NCI-H446 (cell line): ENCODE data around the gene NUDT8.
"Not testable (repeated sequence)": the region's sequence is repeated elsewhere in the genome, so short reads cannot be mapped to it uniquely, and the experiment has no call there.

Source experiments
- DNase-seq, 2 experiments: peaks; one replicate each; lab custom pipeline; 2025; lab: John Stamatoyannopoulos, UW

Gene NUDT8

DNA sequence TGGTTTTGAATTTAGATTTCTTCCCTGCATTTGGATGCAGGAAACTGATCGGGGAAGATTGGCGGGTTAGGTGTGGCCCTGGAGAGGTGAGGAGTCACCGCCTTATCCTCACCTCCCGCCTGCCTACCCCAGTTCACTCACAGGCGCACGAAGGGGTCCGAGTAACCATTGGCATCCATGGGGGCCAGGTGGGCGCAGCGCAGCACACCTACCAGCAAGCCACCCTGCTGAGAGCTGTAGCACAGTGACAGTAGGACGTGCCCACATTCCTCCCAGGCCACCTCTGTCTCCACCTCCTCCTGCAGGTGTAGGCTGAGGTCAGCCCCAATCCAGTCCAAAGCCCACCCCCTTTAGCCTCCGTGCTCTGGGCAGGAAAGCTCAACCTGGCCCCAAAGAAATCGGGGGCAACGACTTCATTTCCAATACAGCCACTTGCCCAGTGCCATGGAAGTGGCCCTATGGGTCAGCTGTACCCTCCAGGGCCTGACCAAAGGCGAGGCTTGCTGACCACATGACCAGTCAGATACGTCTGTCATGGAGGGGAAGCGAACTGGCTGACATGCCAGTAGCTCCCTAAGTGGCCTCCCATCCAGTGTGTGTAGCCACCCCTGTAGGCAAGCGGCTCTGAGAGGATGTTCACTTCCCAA is 16.3 kb downstream of the NUDT8 start:
- DNase-seq = no peak

DNA sequence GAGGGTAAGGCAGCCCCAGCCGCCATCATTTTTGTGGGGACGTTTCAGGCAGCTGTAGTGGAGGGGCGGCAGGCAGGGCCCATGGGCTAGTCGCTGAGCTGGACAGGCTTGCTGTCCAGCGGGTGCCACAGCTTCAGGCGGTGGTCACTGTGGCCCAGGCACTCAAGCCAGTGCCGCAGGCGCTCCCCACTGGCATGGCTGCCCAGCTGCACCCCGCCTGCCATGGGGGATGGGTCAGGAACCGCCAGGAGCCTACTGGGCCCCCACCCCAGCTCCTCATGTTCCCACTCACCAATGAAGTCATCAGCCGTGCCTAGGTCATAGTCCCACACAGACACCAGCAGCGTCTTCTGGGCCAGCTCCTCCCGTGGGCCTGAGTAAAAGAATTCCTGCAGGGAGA is 17.0 kb downstream of the NUDT8 start:
- DNase-seq = no peak

DNA sequence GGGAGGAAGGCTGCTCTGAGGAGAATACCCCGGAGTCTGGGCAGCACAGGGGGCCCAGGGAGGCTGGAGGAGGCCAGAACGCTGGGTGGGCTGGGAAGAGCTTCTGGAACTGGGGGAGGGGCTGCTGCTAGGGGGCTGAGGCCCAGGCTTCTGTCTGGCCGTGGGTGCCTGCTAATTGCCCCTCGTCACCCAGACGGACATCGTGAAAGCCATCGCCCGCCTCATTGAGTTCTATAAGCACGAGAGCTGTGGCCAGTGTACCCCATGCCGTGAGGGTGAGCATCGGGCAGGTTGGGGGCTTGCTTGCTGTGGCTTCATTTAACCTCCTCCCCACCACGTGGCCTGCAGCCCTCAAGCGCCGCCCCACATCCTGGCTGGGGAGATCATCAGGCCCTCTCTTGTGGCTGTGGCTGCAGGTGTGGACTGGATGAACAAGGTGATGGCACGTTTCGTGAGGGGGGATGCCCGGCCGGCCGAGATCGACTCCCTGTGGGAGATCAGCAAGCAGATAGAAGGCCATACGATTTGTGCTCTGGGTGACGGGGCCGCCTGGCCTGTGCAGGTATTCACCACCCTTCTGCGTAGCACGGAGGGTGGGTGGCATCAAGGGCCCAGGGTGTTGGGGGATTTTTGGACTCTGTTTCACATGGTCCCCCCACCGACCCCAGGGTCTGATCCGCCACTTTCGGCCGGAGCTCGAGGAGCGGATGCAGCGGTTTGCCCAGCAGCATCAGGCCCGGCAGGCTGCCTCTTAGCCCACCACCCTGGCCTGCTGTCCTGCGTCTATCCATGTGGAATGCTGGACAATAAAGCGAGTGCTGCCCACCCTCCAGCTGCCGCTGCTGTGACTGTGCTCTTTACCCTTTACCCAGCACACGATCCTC is 17.8 kb downstream of the NUDT8 start:
- no peak for DNase-seq

DNA sequence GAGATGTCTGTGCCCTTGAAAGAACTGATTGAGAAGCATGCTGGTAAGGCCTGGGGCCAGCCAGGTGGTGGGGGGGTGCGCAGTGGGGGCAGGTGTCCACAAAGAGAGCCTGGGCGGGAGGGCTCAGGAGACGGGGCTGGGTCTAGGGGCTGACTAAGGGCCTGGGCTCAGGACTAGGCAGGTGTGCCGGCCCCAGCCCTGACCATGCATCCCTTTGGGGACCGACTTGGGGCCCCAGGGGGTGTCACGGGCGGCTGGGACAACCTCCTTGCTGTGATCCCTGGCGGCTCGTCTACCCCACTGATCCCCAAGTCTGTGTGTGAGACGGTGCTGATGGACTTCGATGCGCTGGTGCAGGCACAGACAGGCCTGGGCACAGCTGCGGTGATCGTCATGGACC is 18.6 kb downstream of the NUDT8 start:
- DNase-seq = no peak

DNA sequence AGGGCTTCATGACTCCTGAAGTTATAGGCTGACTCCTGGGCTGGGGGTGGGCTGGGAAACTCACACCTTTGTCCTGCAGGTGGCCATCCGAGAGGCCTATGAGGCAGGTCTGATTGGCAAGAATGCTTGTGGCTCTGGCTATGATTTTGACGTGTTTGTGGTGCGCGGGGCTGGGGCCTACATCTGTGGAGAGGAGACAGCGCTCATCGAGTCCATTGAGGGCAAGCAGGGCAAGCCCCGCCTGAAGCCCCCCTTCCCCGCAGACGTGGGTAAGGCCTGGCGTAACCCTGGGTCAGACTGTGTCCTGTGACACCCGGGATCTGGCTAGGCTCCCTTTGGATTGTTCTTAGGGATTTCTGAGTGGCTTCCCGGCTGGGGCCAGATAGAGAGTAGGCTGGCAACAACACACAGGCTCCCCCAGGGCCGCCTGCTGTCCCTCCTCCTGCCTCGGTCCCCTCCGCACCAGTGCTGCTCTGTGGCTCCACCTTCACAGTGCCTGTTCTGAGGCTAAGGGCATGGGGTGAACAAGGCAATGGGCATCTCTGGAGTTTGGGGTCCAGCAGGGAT is 19.4 kb downstream of the NUDT8 start:
- DNase-seq = no peak

DNA sequence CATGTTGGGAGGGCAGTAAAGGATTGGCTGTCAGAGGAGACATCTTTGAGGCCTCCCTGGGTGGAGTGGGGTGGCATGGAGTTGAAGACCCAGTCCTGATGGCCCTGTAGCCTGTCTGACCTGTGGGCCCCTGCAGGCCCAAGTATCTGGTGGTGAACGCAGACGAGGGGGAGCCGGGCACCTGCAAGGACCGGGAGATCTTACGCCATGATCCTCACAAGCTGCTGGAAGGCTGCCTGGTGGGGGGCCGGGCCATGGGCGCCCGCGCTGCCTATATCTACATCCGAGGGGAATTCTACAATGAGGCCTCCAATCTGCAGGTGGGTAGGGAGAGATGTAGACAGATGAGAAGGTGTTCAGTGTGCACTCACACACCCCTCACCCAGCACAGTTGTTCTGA is 20.4 kb downstream of the NUDT8 start:
- no peak for DNase-seq

DNA sequence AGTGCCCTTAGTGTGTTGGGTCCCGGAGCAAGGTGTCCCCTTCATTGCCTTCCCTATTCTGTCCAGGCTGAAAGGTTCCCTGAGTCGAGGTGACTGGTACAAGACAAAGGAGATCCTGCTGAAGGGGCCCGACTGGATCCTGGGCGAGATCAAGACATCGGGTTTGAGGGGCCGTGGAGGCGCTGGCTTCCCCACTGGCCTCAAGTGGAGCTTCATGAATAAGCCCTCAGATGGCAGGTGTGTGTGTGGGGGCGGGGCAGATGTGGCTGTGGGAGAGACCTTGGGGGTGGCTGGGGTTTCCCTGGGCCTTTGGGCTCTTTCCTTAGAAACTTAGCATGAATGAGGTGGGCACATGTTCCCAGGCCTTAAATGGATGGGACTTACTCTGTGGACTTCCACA is 21.3 kb downstream of the NUDT8 start:
- no peak for DNase-seq

DNA sequence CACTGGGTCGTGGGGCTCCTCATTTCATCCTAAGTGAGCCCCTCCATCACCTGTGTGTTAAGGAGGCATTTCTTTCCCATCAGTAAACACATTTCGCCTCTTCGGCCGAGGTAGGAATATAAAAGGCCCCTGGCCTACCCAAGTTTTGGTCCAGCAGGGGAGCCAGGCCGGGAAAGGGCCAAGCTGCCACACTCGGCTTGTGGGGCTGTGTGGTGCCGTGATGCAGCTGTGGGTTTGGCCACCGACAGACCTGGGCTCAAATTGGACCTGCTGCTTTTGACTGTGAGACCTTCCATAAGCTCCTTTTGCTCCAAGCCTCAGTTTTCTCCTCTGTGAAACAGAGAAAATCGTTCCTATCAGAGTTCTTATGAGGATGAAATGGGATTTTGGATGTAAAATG is 22.2 kb downstream of the NUDT8 start:
- no peak for DNase-seq

DNA sequence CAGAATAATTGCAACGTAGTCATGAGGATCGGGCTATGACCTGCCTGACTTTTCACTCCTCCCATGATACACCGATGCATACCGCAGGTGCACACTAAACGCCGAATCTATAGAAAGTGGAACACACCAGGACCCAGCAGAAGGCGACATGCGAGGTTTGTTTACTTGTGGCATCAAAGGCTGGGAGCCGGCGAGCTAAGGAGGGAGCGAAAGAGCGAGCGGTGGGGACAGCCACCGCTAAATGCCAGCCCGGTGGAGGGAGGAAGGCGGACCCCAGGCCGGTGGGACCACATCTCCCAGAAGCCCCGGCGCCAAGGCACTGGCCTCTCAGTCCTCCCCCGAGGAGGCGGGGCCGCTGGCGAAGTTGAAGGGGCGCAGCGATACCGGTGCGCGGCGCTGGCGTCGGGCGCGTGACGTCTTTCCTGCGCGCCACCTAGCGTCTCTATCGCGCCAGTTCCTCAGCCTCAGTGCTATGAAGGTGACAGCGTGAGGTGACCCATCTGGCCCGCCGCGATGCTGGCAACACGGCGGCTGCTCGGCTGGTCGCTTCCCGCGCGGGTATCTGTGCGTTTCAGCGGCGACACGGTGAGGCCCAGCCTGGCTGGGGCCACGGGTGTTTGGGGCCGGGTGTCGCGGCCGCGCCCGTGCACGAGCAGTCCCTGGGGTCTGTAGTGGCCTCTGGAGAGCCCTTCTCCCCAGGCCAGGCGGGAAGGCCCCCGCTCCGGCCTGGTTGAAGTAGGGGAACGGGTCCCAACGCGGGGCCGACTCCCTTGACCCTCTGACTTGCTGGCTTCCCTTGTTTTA is 23.0 kb downstream of the NUDT8 start, which contains the start of gene NDUFV1:
Gene NDUFV1, plus strand, starts transcription at position 445 of the 804 bp plus-strand sequence. Its CDS starts 69 bp downstream, at position 514.
- DNase-seq = peak; percentile 93 to 97

DNA sequence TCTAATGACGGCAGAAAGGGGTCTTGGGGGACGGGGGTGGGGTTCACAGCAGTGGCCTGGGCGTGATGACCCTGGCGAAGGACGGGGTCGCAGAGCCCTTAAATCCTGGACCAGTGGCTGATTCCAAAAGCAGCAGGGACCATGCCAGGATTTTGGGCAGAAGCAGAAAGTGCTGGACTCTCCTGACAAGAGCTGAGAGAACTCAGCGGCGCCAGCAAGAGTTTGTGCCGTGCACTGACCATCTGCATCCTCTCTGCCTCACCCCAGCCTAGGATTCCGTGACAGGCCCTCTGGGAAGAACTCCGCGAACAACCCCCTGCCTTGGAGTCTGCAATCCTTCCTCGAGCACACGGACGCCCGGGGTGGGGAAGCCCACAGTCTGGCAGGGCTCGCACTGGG is 23.6 kb downstream of the NUDT8 start:
- no peak for DNase-seq

DNA sequence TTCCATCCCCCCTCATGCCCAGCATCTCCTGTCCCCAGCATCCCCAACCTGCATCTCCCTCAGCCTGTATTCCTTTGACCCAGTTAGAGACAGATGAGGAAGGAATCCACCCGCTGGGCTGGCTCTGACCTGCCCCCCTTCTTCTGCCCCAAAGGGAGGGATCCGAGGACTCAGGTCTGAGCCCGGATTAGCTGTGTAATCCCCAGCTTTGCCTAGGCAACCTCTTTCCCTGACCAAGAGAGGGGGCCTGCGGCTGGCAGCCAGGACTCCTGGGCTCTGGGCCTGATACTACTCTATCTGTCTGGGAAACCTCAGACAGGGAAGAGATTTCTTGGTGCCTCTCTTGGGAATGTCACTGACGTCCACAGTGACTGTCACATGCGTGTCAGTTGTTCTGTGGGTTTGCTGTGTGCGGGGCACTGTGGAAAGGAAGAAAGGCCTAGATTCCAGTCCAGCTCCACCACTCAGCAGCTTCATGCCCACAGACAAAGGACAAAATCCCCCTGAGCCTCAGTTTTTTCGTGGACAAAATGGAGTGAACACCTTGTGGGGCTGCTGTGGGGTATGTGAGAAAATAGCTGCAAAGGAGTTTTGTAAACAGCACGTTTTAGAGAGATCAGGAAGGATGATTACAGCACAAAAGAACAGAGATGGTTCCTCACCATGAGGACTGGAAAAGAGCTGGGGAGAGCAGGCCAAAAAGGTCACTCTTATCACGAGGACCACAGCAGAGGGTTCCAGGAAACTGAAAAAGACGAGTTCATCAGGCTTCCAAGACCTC is 24.3 kb downstream of the NUDT8 start:
- no peak for DNase-seq

DNA sequence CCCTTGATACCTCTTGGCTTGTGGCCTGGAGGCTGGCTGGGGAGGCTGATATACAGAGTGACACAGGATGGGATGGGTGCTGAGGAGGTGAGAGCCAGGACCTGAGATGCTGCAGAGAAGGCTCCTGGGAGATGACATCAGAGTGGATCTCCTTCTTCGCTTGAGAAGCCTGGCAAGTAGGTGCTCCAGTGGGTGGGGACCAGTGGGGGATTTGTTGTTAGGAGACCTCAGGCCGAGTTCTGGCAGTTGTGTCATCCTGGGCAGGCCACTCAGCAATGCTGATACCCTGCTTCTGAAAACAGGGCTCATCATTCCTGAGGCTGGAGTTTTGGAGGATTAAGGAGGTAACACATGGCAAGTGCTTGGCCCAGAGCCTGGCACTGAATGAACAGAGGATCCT is 24.9 kb downstream of the NUDT8 start:
- DNase-seq = no peak

DNA sequence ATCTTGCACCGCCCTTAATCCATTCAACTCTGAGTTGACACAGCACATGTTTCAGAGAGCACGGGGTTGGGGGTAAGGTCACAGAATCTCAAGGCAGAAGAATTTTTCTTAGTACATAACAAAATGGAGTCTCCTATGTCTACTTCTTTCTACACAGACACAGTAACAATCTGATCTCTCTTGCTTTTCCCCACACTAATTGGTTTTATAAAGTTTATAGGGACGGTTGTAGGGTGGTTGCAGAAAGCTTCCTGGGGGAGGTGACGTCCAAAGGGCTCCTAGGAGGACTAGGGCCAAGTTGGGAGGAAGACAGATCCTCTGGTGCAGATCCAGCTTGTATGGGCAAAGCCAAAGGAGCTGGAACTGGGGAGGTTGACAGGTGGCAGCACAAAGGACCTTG is 25.6 kb downstream of the NUDT8 start:
- not testable (repeated sequence) for DNase-seq

DNA sequence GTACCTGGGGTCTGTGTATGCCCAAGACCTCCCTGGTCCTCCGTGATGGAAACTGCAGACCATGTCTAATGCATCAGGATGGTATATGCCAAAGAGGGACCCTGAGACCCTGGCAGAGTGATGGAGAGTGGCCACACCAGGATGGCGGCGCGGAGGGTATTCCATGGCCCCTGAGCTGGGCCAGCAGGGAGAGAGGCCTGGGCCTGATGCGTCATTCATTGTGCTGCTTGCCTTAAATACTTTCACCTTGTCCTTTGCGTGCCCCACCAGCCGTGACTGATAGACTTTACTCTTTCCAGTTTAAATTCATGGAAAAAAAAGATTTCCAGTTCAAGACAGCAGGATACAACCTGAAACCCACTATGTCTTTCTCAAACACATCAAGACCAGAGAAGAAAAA is 28.6 kb downstream of the NUDT8 start:
- DNase-seq = no peak

DNA sequence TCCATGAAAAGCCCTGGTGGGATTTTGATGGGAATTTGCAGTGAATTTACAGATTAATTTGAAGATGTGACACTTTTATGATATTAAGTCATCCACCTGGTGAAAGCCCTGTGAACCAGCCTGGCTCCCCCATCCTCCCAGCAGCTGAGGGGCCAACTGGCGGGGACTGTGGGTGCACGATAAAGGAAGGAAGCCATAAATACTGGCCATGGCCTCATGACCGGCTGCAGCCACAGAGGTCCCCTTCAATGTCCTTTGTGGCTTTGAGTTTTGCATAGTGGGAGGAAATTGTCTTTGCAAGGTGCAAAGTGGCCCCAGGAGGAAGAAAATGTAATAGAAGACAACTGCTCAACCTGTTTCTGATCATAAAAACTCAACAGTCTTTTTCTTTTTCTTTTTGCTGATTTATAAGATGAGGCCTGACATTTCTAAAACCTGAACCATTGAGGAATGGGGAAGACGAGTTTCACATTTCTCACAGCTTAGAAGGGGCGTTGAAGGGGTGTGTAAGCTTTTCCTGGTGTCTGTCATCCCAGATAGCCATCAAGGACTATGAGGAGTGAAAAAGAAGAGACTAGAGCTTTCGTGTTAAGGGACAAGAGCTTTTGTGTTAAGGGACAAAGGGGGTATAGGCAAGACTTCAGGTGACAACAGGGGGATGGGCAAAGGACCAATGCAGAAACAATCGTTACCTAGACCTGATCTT is 29.3 kb downstream of the NUDT8 start:
- DNase-seq = no peak

DNA sequence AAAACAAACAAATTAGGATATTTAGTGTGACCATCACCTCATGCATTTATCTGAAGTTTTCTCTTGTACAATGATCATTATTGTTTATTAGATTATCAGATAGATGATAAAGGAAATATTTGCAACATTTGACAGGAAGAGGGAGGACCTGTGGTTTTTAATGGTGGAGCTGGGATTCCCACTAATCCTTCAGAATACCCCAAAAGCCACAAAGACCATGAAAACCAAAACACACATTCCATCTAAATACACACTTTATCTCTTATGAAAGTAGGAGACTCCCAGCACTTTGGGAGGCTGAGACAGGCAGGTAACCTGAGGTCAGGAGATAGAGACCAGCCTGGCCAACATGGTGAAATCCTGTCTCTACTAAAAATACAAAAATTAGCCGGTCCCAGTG is 30.6 kb downstream of the NUDT8 start:
- no peak for DNase-seq

DNA sequence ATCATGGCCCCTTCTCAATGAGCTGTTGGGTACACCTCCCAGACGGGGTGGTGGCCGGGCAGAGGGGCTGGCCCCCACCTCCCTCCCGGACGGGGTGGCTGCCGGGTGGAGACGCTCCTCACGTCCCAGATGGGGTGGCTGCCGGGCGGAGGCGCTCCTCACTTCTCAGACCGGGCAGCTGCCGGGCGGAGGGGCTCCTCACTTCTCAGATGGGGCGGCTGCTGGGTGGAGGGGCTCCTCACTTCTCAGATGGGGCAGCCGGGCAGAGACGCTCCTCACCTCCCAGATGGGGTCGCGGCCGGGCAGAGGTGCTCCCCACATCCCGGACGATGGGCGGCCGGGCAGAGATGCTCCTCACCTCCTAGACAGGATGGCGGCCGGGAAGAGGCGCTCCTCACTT is 31.8 kb downstream of the NUDT8 start:
- DNase-seq = not testable (repeated sequence)

DNA sequence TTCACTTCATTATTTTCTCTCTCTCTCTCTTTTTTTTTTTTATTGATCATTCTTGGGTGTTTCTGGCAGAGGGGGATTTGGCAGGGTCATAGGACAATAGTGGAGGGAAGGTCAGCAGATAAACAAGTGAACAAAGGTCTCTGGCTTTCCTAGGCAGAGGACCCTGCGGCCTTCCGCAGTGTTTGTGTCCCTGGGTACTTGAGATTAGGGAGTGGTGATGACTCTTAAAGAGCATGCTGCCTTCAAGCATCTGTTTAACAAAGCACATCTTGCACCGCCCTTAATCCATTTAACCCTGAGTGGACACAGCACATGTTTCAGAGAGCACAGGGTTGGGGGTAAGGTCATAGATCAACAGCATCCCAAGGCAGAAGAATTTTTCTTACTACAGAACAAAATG is 32.3 kb downstream of the NUDT8 start:
- DNase-seq = not testable (repeated sequence)

DNA sequence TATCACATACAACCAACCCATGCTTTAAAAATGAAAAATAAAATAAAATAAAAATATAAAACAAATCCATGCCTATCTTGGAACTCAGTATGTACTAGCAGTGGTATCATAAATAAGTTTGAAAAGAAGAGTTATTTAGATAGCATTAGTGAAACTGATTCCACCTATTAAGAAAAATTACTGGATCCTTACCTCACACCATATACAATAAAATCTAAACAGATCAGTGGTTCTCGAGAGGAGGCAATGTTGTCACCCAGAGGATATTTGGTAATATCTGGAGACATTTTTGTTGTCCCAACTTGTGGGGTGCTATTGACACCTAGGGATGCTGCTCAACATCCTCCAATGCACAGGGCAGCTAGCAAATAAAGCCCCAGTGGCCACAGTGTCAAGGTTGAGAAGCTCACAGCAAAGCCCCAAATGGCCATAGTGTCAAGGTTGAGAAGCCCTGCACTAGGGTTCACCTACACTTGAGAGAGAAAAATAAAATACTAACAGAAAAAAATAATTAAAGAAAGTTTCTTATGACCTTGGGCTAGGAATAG is 32.9 kb downstream of the NUDT8 start:
- DNase-seq = no peak

DNA sequence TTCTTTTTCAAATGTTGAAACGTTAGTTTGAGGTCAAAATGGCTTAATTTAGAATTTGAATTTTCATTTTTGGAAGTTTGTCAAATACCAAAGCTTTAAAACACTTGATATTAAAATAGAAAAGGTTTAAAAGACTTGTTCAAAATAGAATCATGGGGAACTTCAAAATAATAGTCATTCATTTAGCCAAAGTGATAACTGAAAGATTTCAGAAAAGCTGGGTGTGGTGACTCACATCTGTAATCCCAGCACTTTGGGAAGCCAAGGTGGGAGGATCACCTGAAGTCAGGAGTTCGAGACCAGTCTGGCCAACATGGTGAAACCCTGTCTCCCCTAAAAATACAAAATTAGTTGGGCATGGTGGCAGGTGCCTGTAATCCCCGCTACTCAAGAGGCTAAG is 35.3 kb downstream of the NUDT8 start:
- no peak for DNase-seq

DNA sequence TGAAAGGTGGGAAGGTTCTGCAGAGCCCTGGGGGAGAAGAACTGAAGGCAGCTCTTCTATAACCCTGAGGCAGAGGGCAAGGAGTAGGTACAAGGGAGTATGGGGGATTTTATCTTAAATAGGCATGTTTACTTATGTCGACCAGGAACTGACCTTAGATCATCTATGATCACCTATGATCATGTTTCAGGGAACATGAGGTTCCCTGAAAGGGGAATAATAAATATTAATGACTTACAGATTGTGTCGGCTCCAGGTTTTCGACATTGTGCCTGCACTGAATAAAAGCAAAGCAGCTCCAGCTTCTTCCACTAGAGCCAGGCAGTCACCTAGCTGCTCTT is 36.2 kb downstream of the NUDT8 start:
- DNase-seq = no peak
